ENCODE results near the gene ARL3.

Gene ARL3

DNA sequence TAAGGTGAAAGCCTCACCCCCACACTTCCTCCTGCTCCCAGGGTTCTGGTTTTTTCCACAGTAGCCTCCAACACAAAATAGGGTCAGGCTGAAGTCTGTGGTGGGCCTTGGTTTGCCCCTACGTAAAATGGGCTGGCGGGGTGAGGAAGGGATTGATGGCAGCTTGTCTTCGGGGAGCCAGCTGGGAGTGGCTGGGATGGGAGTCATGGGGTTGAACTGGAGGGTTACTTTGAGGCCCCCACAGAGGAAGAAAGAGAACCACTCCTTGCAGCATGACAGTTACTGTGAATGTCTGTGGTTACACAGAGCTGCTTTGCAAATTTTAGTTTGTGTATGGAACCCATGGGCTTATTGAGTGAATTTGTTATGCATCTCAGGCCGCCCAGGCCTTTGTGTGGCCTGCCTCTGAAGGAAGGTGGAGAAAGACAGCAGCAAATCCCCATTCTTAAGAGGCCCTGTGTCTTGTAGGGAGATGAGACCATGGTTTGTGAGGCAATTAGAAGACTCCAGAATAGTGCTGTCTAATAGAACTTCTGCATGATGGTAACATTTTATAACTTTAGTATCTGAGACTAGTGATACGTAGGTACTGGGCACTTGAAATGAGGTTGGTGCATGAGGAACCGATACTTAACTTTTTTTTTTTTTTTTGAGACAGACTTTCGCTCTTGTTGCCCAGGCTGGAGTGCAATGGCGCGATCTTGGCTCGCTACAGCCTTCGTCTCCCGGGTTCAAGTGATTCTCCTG is 61.9 kb downstream of the ARL3 start:
- DNase-seq (ENCODE audit: low read depth in 3 of 3): no peak

DNA sequence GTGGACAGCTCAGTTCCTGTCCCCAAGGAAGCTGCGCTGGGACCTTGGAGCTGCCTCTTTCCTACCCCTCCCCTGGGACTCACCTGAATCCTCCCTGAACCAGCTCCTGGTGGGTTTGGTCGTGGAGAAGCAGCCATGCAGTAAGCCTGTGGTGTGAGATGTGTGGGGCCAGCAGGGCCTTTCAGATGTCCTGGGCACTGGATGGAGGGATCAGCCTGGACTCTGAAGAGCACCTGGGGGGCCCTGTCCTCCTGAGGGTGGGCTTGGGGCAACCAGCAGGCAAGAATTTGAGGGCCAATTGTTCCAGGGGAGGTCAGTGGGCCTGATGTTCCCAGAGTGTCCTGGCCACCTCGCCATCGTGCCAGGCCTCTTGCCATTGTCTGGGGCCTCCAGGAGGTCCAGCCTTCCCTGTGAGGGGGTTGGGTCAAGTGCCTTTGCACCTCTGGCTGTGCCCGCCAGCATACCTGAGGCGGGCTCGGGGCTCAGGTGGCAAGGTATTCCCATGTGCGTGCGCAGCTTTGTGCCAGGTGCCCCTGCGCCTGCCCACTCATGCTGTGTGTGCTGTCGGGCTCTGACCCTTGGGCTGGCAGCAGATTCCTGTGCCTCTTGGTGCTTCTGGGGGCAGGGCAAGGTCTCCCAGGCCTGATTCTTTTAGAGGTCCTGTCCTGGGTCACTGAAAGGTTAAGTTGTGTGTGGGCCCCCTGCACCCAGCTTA is 62.6 kb downstream of the ARL3 start:
- DNase-seq (ENCODE audit: low read depth in 3 of 3): no peak

DNA sequence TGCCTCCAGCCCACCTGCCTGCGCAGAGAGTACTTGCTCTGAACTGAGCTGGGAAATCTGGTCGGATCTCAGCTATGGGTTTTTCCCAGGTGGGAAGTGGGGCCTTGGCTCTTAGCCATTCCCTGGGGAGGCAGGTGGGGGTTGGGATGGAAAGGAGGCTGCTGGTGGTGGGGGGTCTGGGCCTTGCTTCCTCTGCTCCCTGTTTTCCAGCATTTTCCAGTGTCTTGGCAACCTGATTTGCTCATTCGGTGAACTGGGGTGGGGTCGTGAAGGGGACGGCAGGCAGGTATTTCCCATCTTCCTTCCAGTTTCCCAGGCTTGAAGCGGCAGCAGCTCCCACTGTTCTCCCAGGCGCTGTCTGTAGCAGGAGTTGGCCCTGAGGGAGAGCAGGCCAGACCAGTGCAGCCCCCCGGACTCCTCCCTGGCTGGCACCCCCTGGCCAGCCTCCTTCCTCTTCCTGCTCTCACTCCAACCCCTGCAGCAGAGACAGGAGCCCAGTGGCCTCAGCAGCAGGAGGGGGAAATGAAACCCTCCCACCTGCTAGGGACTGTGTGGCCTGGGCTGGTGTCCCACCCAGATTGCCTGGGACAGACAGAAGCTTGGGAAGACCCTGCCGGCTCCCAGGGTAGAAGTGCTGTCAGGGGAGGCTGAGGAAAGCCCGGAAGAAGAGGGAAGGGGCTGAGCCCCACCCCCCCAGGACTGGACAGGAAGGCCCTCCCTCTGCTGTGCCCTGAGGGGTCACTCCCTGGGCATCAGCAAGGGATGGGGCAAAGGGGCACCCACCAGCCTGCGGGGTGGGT is 63.3 kb downstream of the ARL3 start:
- no peak for DNase-seq (ENCODE audit: low read depth in 3 of 3)

DNA sequence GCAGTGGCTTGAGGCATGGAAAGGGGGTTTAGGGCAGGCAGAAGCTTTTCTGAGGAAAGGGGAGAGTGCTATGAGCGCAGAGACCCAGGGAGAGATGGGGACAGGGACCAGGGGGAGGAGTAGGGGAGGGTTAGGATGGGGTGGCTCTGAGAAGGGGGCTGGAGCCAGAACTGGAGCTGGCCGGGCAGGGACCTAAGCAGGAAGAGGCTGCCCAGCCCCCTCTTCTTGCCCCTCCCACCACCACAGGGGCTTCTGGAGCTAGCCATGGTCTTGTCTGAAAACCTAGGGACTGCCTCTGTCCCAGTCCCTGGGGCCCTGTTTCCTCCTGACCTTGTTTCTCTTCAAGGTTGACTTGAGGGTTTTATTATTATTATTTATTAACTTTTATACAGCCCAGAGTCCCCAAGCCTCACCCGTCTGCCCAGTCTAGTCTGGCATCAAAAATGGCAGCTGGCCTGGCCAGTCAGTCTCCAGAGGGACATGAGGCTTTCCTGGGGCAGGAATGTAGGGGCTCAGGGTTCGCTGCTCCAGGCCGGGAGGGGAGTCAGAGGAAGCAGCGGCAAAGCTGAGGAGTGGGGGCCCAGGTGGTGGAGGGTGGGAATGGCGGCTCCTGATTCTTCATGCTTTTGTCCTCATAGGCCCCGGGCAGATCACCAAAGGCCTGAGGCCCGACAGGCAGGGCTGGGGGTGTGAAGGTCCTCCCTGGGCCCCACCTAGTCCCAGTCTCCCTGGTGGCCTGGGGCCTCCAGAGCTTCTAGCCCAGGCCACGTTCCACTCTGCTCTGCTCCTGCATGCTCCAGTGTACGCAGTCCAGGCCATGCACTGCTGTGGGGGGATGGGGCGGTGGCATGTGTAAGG is 64.2 kb downstream of the ARL3 start:
- no peak for DNase-seq (ENCODE audit: low read depth in 3 of 3)

DNA sequence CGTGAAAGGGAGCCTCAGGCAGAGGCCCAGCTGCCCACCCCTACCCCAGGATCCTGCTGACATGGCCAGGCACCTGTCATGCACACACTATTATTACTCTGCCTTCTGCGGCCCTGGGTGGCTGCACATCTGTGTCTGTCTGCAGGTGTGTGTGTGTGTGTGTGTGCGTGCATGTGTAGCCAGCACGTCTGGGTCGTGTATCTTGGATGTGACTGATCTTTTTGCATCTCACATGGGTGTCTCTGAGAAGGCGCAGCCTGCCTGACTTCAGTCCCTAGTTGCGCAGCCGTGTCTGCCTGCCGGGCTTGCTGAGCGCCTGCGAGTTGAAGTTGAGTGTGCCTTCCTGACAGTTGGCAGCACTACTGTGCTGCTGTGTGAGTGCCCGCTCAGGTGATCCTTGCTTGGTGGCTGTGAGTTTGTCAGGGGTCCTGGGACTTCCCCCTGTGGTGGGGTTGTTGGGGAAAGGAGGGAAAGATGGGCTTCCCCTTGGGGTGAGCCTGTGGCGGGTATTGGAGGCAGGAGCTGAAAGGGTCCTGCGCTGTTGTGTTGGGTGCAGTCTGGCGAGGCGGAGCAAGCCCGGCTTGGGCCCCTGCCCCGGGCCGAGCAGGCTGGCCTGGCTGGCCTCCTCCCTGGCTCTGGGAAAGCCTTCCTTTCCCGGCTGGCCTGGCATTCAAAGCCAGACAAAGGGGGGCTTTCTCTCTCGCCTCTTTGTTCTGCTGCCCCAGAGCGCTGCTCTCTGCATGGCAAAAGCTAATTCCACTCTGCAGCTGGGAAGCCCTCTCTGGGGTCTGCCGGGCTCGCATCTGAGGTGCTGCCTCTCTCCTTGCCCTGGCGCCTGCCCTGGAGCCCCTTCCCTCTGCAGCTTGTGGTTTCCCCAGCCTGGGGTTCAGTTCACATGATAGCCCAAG is 65.1 kb downstream of the ARL3 start:
- DNase-seq (ENCODE audit: low read depth in 3 of 3): no peak

DNA sequence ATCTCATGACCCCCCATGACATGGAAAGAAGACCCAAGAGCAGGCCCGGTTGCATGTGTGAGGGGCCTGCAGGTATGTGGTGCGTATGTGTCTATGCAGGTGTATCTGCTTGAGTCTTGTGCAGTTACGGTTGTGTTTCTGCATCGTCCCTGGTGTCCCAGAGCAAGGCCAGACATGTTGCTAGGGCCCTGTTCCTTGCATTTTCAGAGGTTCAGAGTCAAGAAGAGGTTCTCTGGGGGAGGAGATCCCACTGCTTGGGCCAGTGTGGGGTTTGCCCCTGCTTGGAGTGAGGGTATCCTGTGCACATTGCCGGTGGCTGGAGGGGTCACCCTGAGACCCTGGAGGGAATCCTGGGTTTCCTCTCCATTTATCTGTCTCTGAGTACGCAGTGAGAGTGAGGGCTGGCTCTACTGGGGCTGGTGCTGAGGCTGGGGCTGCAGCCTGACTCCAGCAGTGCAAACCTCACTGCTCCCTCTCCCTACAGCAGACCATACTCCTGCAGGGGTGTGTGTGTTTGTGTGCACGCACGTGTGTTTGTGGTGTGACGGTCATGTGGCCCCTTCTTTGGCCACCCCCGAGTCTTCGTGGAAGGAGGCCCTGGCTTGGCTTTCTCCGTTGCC is 65.8 kb downstream of the ARL3 start:
- DNase-seq (ENCODE audit: low read depth in 3 of 3): no peak

DNA sequence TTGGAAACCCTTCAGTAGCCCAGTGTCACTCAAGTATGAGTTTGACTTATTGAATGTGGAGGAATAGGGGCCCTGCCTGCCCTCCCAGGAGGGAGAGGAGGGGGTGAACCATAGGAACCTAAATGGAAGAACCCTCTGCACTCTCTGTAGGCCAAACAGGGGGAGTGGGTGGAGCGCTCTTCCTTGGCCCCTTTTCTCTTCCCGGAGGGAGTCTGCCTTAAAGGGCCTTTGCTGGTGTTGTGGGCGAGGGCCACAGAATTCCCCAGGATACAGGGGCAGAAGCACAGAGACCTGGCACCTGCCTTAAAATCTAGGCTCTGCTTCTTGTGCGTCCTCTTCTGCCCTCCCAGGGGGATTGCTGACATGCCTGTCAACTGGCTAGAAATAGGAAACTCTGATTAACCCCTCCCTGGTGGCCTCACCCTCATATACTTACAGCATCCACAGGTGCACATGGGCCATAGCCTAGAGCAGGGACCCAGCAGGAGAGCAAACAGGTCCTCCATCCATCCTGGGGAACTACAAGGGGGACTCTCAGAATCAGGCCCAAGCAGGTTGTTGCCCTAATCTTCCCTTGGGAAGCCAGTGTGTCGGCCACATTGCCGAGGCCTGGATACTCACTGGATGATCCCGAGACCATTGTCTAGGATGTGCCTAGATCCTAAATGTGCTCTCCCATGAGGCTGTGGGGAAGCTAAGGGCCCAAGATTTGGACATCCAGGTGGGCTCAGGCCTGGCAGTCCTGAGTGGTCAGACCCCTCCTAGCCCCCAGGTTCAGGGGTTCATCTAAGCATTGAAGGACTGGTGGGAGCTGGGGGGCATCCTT is 66.5 kb downstream of the ARL3 start:
- DNase-seq (ENCODE audit: low read depth in 3 of 3): no peak

DNA sequence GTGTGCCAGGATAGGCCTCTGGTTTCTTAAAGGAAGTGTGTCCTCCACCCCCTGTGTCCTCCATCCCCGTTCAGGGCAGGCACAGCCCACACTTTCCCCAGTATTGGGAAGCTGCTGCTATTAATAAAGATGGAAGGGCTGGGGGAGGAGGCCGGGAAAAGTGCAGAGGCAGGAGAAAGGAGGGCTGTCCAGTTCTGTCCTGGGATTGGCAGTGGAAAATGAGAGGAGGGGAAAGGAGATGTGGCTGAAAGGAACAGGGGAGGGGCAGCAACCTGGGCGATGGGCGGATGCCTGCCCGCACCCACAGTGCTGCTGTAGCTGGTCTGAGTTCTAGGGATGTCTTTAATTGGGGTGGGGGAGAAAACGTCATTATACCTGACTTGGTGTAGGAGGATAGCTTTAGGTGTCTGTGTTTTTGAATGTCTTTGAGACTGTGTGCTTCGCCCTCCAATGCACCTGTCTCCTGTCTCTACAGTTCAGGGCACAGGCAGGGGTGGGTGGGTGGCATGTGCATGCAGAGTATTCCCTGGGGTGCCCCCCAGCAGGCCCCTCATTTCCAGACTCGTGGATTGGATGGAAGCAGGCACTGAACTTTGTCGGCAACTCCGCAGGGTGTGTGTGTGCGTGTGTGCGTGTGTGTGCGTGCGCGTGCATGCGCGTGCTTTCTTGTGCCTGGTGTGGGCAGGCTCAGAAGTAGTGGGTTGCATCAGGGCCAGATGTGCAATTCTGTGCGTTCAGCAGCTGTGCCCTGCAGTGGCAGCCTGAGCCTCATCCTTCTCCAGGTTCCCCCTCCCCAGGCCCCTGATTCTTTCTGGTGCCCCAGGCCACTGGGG is 67.4 kb downstream of the ARL3 start:
- peak in 1 of 3 experiments; percentile 52 for DNase-seq (ENCODE audit: low read depth in 3 of 3)

DNA sequence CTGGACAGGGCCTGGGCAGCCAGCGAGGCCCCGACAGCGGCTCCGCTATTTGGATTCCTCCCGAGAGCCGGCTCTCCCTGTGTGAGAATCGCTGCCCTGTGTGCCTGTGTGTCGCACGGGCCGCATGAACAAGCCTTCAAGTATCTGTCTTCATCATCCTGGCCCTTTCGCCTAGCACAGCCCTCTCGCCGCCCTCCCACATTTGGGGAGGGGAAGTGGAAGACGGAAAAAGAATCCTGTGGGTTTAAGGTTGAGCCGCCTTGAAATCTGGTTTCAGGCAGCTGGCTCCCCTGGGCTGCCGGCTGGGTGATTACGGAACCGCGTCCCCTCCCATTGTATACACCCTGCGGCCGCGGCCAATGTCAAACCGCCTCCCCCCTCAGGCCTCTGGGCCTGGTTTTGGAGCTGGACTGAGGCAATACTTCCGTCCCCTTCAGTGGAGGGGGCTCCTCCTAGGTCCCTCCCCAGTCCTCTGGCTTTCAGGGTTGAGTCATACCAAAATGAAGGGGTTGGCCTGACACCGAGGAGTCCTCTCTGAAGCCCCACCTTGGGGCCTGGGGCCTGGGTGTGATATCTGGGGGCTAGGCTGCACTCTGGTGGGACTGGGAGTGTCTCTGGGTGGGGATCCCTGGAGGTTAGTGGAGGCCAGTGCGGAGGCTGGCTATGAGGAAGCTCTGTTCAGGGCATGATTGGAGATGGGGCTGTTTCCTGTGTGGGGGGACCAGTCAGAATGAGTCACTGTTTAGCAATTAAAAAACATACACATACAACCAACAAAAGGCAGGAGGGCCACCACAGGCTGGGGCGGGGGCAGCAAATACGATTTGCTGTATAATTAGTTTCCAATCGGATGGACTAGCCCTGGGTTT is 68.2 kb downstream of the ARL3 start:
- peak; percentile 39 to 76 (median 52) for DNase-seq (ENCODE audit: low read depth in 3 of 3)

DNA sequence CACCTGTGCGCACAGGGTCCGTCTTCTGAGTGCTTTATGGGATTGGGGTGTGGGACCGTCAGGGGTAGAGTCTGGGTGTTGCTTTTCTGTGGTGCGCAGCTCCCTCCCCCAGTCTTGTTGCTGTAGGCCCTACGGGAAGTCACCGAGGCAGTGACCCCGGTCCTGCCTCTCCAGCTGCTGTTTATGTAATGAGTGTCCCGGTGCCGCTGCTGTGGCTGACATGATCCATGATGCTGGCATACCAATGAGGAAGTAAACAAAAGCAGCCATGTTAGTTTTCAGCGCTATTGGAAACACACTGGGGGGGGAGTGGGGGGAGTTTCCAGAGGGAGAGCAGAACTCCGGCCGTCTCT is 68.8 kb downstream of the ARL3 start:
- DNase-seq (ENCODE audit: low read depth in 3 of 3): no peak

DNA sequence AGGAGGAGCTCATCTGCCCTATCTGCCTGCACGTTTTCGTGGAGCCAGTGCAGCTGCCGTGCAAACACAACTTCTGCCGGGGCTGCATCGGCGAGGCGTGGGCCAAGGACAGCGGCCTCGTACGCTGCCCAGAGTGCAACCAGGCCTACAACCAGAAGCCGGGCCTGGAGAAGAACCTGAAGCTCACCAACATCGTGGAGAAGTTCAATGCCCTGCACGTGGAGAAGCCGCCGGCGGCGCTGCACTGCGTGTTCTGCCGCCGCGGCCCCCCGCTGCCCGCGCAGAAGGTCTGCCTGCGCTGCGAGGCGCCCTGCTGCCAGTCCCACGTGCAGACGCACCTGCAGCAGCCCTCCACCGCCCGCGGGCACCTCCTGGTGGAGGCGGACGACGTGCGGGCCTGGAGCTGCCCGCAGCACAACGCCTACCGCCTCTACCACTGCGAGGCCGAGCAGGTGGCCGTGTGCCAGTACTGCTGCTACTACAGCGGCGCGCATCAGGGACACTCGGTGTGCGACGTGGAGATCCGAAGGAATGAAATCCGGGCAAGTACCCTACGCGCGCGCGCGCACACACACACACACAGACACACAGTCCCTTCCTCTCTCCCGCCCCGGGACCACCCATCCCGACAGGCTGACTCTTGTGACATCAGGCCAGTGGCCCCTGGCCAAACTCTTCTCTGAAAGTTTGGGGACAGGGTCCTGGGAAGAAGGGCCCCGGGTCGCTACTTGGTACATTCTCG is 69.4 kb downstream of the ARL3 start:
- peak; percentile 54 to 74 (median 60) for DNase-seq (ENCODE audit: low read depth in 3 of 3)

DNA sequence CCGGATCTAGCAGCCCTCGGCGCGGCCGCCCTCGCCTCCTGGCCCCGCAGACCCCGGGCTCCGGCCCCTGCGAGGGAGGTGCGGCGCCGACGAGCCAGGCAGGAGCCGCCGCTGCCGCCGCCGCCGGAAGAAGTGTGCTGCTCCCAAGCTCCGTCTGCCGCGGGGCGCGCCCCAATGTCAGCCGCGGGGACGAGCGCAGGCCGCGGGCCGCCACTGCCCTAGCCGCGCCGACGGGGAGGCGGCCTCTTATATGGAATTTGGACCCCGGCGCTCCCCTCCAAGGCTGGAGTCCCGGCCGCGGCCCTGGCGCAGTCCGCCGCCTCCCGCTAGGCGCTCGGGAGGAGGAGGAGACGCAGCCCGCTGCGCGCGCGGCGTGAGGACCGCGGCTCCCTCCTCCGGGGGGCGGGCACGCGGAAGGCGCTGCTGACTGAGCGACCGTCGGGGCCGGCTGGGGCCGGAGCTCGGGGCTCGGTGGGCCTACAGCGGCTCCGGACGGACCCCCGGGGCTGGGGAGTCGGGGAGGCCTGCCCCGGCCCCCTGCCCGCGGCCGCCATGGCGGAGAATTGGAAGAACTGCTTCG is 70.0 kb downstream of the ARL3 start, which contains the start of gene TRIM8:
Gene TRIM8 (plus strand): TSS at position 414 of the 580 bp plus-strand sequence. CDS start 139 bp downstream, at position 553.
- DNase-seq (ENCODE audit: low read depth in 3 of 3): peak in 2 of 3 experiments; percentile 36 to 54

DNA sequence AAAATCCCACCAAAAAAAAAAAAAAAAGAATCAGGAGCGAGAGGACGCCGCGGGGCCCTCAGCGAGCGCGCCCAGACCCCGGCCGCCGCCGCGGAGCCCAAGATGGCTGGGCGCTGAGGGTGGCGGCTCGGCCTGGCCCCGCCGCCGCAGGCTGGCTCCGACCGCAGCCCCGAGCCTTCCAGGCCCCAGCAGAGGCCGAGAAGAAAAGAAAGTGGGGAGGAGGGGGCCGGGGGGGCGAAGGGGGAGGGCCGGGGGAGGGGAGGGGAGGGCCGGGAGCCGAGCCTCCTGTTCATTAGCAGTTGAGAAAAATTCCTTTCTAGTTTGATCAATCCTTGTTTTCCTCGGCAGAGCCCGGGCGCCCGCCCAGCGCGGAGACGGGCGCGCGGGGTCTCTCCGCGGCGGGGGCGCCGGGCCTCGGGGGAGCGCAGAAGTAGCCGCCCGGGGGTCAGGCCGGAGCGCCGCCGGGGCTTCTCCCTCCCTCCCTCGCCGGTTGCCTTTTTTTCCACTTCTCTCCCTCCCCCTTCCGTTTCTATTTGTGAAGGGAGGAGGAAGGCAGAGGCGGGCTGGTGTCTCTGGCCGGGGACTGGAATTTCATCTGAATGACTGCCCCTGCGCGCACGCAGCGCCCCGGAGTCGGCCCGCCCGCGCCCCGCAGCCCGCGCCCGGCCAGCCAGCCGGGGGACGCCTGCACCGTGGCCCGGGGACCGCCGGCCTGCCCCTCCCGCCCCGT is 70.7 kb downstream of the ARL3 start:
- peak in 1 of 3 experiments; percentile 59 for DNase-seq (ENCODE audit: low read depth in 3 of 3)

DNA sequence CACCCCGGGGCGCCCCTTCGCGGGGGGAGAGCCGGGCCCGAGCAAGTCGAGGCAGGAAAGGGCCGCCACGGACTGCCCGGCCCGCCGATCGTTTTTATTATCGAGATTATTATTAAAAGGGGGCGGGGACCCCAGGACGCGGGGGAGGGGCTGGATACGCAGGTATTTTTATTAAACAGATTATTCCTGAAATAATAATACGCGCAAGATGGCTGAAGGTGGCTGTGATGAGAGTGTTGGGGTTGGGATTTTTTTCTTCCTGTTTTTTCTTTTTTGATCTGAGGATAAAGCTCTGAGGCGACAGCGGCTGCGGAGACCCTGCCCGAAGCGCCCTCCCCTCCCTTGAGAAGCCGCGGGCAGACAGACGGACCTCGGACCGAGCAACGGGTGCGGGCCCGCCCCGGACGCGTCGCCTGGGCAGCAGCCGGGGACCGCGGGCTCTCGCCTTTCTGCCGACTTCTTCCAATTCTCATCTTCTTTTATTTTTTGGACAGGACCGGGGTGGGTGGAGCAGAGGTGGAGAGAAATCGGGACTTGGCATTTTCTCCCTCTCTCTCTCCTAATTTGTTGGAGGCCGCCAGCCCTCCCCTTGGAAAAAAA is 71.4 kb downstream of the ARL3 start:
- DNase-seq (ENCODE audit: low read depth in 3 of 3): peak in 1 of 3 experiments; percentile 32
